GM19324 (cell line): Measurements from ENCODE around the gene ECHS1.
"Not testable (repeated sequence)": the region's sequence is repeated elsewhere in the genome, so short reads cannot be mapped to it uniquely, and the experiment has no call there.

Experiments used
- ATAC-seq: cut with Tn5 transposase; IDR thresholded peaks from one replicate; pipeline ENCODE4 v1.9.1; 2021; ENCODE audit warnings: mild to moderate bottlenecking, moderate library complexity; ENCODE audit not compliant: unreplicated experiment, low FRiP score

Gene ECHS1

DNA sequence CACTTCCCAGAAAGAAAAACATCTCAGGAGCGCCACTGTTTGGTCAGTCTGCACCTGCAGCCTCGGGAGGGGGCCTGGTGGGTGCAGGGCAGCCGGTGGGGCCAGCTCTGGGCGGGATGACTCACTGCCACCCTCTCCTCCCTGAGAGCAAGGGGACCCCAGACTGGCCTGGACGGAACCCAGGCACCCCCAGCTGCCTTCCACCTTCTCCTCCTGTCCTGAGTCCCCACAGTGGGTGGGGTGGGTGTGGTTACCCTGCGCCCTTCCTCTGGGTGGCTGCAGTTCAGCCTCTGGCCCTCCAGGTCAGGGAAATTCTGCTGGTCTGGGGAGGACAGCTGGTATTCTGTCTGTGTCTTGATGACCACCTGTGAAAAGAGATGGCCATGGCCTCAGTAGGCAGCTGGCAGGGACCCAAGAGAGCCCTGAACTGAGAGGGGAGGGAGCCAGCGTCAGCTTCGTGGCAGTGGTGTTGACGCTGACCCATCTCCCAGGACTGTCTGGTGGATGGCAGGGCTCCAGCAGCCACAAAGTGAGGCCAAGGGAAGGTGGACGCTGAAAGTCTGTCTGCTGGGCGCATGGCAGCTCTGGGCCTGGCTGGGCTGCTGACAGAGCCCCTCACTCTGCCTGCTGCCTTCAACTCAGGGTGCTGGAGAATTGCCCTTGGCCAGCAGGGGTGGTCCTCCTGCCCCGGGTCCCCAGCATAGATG, 45.4 kb downstream of the ECHS1 start:
- ATAC-seq: no peak

- no peak for ATAC-seq
Observed at GRCh38 chr10:133326745-133327650, 46.2 kb downstream of the ECHS1 start.

DNA sequence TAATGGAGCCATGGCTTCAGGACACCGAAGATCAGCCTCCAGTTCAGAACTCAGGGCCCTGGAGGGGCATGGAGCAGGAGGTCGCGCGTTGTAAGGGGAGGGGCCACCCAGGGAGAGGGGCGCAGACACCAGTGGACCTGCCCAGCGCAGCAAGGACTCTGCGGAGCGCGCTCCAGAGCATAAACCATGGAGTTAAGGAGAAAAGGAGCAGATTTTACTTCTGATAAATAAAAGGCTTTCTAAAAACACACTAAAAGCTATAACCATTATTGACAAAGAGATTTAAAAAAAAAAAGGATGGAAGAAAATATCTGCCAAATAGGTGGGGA, 47.0 kb downstream of the ECHS1 start:
- no peak for ATAC-seq

DNA sequence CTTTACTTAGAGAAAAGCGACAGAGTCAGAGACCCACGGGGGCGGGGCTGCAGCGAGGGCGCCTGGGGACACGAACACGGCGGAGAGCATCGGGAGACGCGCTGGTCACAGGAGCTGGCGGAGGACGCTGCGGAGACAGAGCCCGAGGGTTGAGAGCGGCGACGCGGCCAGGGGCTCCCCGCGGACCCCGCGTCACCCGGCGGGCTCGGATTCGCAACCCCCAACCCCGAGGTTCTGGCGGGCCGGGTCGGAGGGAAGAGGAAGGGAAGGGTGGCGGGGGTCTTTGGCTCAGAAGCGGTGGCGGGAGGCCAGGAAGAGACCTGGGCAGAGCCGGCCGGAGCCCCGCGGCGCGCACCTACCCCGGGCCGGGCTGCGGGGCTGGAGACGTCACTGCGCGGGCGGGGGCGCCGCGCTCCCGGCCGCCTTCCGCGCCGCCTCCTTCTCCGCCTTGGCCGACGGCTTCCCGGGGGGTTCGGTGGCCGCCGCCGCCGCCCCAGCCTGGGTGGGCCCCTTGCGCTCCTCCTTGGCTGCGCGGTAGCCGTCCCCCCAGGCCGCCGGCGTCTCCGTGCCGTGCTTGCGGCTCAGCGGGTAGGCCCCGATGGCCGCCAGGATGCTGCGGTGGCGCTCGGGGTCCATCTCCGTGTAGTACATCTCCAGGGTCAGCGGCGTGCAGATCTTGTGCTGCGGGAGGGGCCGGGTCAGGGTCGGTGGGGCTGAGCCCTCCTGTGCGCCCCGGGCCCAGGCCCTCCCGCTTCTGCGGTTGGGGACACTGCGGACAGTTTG, 47.5 kb downstream of the ECHS1 start:
- no peak for ATAC-seq

GRCh38 chr10:133324857-133325260, 48.3 kb downstream of the ECHS1 start:
- ATAC-seq: no peak

- no peak for ATAC-seq
Observed at GRCh38 chr10:133324198-133324792, 48.9 kb downstream of the ECHS1 start.

- ATAC-seq: not testable (repeated sequence)
Observed at GRCh38 chr10:133322064-133322709, 51.0 kb downstream of the ECHS1 start.

DNA sequence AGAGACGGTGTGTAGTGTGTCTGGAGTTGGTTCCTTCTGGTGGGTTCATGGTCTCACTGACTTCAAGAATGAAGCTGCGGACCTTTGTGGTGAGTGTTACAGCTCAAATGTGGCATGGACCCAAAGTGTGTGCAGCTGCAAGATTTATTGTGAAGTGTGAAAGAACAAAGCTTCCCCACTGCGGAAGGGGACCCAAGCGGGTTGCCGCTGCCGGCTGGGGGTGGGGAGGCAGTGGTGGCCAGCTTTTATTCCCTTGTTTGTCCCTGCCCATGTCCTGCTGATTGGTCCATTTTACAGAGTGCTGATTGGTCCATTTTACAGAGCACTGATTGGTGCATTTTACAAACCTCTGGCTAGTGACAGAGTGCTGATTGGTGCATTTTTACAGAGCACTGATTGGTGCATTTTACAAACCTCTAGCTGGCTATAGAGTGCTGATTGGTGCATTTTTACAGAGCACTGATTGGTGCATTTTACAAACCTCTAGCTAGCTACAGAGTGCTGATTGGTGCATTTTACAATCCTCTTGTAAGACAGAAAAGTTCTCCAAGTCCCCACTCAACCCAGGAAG, 52.2 kb downstream of the ECHS1 start:
- not testable (repeated sequence) for ATAC-seq

DNA sequence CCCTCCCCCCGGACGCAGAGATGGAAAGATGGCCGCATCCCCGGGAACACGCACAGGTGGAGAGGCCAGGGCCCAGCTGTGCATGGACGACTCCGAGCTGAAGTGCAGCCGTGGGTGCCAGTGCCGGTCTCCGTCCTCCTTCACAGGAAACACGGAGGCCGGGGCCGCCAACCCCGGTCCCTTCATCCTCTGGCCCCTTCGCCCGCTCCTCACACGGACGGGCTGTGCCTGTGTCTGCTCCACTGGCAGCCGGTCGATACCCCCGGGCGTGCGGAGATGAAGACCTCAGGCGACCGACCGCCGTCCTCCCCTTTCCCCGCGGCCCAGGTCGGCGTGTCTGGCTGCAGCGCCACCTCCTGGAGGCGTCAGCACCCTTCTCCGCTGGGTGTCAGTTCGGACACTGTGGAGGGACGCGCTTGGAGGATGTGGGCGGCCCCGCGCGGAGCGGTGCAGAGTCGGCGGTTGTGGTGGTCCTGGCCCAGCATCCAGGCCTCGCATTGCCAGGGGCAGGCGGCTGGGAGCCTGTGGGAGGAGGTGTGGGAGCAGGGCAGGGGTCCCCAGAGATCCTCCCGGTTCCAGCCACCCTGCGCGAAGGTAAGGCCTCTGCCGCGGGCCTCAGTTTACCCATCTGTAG, 54.5 kb downstream of the ECHS1 start:
- ATAC-seq: no peak

DNA sequence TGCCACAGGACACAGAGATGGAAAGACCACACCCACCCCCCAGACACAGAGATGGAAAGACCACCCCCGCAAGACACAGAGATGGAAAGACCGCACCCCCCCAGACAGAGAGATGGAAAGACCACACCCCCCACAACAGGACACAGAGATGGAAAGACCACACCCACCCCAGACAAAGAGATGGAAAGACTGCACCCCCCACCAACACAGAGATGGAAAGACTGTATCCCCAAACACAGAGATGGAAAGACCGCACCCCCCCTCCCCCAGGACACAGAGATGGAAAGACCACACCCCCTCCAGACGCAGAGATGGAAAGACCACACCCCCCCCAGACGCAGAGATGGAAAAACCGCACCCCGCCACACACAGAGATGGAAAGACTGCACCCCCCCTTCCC, 56.4 kb downstream of the ECHS1 start:
- ATAC-seq: no peak

DNA sequence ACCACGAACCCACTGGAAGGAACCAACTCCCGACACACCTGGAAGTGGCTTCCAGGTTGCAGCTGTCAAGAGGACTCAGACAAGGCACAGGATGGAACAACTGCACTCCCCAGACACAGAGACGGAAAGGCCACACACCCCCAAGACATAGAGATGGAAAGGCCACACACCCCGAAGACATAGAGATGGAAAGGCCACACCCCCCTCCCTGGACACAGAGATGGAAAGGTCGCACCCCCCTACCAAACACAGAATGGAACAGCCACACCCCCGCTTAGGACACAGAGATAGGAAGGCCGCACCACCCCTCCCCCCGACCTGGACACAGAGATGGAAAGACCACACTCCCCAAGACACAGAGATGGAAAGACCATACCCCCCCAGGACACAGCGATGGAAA, 56.9 kb downstream of the ECHS1 start:
- ATAC-seq: no peak

GRCh38 chr10:133315847-133316246, 57.3 kb downstream of the ECHS1 start:
- ATAC-seq: no peak

DNA sequence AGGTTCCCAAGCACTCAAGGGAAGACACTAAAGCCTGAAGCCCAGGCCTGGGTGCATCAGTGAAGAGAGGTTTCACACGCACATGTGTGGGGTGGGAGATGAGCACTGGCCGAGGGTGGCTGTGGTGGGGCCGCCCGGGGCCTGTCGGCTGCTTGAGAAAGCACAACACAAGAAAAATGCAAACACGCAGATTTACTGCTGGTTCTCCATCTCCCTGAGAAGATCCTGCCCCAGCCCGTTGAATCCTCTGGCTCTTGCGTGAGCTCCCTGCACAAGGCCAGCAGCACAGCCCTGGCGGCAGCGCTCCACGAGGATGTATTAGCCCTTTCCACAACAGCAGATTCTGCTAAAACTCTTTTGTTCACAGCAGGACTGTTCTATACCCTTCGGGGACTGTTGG, 58.2 kb downstream of the ECHS1 start:
- no peak for ATAC-seq

DNA sequence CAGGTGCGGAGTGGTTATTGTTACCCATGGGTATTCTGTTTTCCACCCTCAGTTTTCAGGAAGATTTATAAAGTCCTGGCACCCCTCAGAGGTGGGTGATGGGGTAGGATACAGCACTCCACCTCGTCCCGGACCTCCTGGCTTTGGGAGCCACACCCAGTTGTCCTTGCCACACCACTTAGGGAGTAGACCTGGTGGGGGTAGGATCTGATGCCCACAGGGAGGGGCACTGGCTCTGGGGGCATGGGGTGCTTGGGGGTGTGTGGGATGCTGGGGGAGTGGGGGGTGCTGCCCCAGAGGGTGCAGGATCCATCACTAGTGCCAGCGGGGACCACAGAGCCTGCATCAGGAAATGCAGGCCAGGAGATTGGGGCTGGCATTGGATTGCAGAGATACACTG, 60.0 kb downstream of the ECHS1 start:
- ATAC-seq: no peak

DNA sequence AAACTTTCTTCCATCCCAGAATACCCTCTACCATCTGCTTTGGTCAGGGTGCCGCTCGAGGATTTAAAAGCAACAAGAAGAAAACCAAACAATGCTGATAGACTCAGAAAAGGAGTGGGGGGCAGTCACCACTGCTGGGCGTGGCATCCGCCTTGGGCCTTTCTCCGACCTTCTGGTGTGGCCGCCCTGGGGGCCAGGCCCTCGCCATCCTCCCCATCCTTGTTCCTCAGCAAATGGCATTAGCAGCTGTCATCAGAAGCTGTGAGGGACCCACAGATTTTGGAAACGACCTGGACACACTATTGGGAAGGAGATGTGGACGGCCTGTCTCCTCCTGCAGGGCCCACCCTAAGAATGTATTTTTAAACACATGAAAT, 60.4 kb downstream of the ECHS1 start:
- no peak for ATAC-seq
